Cardiac fibroblast (primary cell): Measurements from ENCODE around the gene WBP2.

Experiments
- DNase-seq, 2 donors: peaks; one replicate each; pipeline versions ENCODE4 v3.0.0 to v3.0.0-alpha.2; 2010; ENCODE audit warnings: low read depth in 2 of 2
- H3K4me3 ChIP-seq, 2 donors: replicated peaks in 1 of 2; 1 replicate in 1 of 2; 2 replicates in 1 of 2; pipeline ENCODE4 v1.5.1; 2011; ENCODE audit warnings: low read depth in 2 of 2, low read length in 2 of 2, mild to moderate bottlenecking in 2 of 2, moderate library complexity in 1 of 2
- CTCF ChIP-seq: IDR thresholded peaks from one replicate; pipeline ENCODE4 v1.5.1; 2011; ENCODE audit warnings: low read depth, mild to moderate bottlenecking, low read length, inconsistent platforms

Gene WBP2

DNA sequence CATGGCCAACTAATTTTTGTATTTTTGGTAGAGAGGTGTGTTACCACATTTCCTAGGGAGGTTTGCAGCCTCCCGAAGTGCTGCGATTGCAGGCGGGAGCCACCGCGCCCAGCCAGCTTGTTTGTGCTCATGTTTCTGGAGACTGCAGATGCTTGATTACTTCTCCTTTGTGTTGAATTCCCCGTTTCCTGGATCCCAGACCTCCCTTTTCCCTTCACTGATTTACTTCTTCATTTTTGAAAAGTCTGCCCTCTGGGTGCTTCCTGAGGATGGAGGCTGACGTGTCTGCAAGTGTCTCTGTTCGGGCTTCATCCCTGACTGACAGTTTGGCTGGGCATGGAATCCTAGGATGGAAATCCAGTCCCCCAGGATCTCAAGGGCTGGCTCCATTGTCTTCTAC lies 30.3 kb upstream of the WBP2 start:
- no peak for TF ChIP-seq CTCF
- DNase-seq: no peak

GRCh38 chr17:75881678-75882454 lies 26.7 kb upstream of the WBP2 start:
- TF ChIP-seq CTCF: no peak
- no peak overlapping the region for H3K4me3 ChIP-seq
- no peak for DNase-seq

More for the DNA sequence above, 30.3 kb upstream of the WBP2 start:
- H3K4me3 ChIP-seq: no peak overlapping the region

DNA sequence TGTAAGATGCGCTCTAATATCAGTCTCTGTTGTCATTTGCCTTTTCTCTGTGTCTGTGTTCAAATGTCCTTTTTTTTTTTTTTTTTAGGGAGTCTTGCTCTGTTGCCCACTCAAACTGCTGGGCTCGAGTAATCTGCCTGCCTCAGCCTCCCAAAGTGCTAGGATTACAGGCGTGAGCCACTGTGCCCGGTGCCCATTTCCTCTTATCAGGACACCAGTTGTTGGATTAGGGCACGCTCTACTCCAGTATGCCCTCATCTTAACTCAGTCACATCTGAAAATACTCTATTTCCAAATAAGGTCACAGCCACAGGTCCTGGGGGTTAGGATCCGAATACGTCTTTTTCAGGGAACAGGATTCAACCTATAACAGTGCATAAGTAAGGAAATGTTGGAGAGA lies 25.1 kb upstream of the WBP2 start:
- H3K4me3 ChIP-seq: no peak overlapping the region
- no peak for DNase-seq
- no peak for TF ChIP-seq CTCF

GRCh38 chr17:75878174-75878998 lies 23.3 kb upstream of the WBP2 start, which contains the start of gene TRIM47:
Gene TRIM47 (minus strand): TSS chr17:75878581. CDS start chr17:75878548, 33 bp downstream.
- DNase-seq: peak; percentile 66 to 88
- peak within 1 kb of the TSS; percentile 73 to 81 for H3K4me3 ChIP-seq
- peak; percentile 23 for TF ChIP-seq CTCF

DNA sequence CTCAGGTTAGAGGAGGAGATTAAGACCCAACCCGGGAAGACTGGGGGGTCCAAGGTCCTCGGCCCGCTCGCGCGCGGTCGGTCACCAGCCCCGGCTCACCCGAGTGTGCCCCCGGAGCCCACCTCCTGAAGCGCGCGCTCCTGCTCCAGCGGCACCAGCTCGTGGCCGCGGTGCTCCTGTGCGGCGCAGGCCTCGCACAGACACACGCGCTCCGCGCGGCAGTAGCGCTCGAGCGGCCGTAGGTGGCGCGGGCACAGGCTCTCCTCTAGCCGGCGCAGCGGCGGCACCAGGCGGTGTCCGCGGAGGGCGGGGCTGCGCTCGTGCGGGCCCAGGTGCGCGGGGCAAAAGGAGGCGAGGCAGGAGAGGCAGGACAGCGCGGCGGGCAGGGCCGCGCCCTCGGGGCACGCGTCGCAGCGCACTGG lies 22.6 kb upstream of the WBP2 start:
- DNase-seq: peak; percentile 74 to 75
- TF ChIP-seq CTCF: peak; percentile 29
- H3K4me3 ChIP-seq: peak overlapping the region; percentile 73 to 81

DNA sequence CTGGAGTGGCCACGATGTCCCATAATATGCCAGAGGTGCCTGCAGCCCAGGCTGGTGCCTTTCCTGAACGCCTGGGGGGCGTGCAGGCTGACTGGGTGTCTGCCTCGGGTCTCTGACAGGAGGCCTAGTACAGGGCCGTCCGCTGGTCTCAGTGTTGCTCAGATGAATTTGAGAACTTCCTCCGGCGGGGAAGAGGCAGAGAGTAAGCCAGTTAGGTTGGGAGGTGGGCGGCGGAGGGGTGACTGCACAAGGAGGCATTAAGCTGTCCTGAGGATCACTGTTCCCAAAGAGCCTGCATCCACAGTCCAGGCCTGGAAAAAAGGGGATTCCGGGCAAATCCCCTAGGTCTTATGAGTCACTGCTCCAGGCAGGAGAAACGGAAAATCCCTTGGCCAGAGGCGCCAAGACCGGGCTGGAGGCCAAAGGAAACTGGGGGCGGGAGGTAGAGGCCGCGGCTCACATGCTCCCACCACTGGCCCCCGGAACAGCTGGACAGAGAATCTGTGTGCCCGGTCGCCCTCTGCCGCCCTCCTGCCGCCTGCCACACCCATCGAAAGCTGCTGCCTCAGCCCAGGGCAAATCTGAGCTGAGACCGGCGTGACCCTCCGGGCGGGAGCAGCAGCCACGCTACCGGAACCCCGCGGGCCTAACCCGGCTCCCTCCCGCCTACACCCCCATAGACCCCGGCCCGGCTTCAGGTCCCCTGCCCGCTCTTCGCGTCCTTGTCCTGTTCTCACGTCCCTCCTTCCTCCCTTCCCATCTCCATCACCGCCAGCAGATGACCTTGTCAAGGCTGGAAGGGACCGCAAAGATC lies 22.0 kb upstream of the WBP2 start:
- DNase-seq: peak; percentile 97 to 98
- no peak for TF ChIP-seq CTCF
- peak overlapping the region; percentile 73 to 81 for H3K4me3 ChIP-seq
